ENCODE measurements around the gene PPFIA1. TPM values are rescaled to one million over a fixed set of nuclear protein-coding genes. Genes with fewer than 3 reads are reported as not detected.

PPFIA1 gene
- total and polyA plus RNA-seq, 8 donors = 14.9 to 28.7 (median 21.1) TPM

- DNase-seq = no peak
- H3K27me3 ChIP-seq = no peaks in the 10 kb centered on the region
- 90 to 91% methylated on average over 13 of the region's 13 CpGs for WGBS, 2 donors
- H3K36me3 ChIP-seq = peaks cover 0 to 88% (median 23%) of the 10 kb centered on the region in 3 donors
- H3K9me3 ChIP-seq = no peaks in the 10 kb centered on the region
- intact Hi-C loops (cut with DNase I) = no loop called here
- ATAC-seq = peak in 1 of 4 donors; percentile 18
- no peak overlapping the region for H3K4me3 ChIP-seq
- no peak overlapping the region for H3K27ac ChIP-seq
- no peaks in the 10 kb centered on the region for H3K4me1 ChIP-seq
- no peak for TF ChIP-seq CTCF (IDR thresholded peaks at IDR 0.05)
- no peak for FAIRE-seq
Measured at GRCh38 chr11:70333261-70333660, 62.8 kb downstream of the PPFIA1 start.

DNA sequence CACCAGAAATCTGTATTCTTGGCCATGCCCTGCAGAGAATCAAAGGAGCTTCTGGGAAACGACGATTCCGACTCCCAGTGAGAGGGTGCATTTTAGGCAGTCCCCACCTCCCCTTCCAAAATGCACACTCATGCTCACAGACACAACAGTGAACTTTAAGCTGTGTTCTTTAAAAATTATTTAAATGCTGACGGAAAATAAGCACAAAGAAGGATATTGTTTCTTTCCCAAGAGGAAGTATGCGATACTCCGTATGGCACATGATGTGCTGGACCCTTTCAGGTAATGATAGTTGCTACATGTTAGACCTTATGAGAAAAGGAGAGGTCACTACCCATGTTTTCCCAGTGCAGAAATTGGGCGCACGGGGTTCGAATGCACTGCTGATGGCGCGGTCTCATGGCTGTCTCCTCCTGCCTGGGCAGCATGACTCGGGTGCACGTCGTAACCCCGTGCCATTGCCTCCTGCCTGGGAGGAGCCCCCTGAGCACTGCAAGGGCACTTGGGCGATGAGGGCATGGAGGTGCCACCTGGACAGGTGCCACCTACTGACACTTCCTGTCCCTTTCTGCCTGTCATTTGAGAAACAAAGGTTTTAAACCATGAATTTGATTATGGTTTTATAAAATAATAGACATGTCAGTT is 64.0 kb downstream of the PPFIA1 start:
- H3K27me3 ChIP-seq = no peaks in the 10 kb centered on the region
- FAIRE-seq = no peak
- no peak for ATAC-seq
- WGBS, 2 donors = 96 to 97% methylated on average over 16 of the region's 16 CpGs
- DNase-seq = no peak
- peaks cover 0 to 93% (median 25%) of the 10 kb centered on the region in 3 donors for H3K36me3 ChIP-seq
- H3K4me3 ChIP-seq = no peak overlapping the region
- intact Hi-C loops (cut with DNase I) = no loop called here
- TF ChIP-seq CTCF (IDR thresholded peaks at IDR 0.05) = no peak
- H3K27ac ChIP-seq = no peak overlapping the region
- no peaks in the 10 kb centered on the region for H3K9me3 ChIP-seq
- no peaks in the 10 kb centered on the region for H3K4me1 ChIP-seq

GRCh38 chr11:70335511-70335910 is 65.0 kb downstream of the PPFIA1 start:
- H3K4me3 ChIP-seq = no peak overlapping the region
- DNase-seq (no peak), FAIRE-seq (no peak), ATAC-seq (no peak)
- no peak overlapping the region for H3K27ac ChIP-seq
- intact Hi-C loops (cut with DNase I) = no loop called here
- 88 to 90% methylated on average over 7 of the region's 7 CpGs for WGBS, 2 donors
- H3K9me3 ChIP-seq = no peaks in the 10 kb centered on the region
- H3K27me3 ChIP-seq = no peaks in the 10 kb centered on the region
- no peak for TF ChIP-seq CTCF (IDR thresholded peaks at IDR 0.05)
- no peaks in the 10 kb centered on the region for H3K4me1 ChIP-seq
- peaks cover 0 to 93% (median 25%) of the 10 kb centered on the region in 3 donors for H3K36me3 ChIP-seq

DNA sequence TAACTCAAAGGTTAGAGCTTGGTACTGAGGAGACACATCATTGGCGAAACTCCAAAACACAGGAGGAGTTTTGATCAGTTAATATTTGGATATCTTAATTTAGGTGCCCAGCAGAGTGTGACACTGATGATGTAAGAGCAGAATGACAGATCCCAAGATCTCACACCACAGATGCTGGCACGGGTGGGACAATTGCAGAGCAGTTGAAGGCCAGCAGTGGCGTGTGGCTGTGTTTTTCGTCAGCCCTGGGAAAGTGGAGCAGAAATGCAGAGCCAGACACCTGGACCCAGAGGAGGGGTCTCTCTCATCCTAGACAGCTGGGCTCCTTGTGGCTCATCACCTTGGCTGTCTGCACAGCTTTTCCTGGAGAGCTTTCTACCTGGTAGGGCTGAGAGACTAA is 68.1 kb downstream of the PPFIA1 start:
- Histone ChIP-seq H3K27me3 (no peaks in the 10 kb centered on the region), H3K27ac (no peak overlapping the region), H3K4me1 (no peaks in the 10 kb centered on the region), H3K9me3 (no peaks in the 10 kb centered on the region), H3K36me3 (peaks cover 3 to 75% (median 27%) of the 10 kb centered on the region in 3 donors), H3K4me3 (no peak overlapping the region)
- 84 to 92% methylated on average over 4 of the region's 4 CpGs for WGBS, 2 donors
- intact Hi-C loops (cut with DNase I) = no loop called here
- no peak for FAIRE-seq
- no peak for ATAC-seq
- no peak for DNase-seq
- TF ChIP-seq CTCF (IDR thresholded peaks at IDR 0.05) = no peak

- Histone ChIP-seq H3K4me3 (no peak overlapping the region), H3K27ac (no peak overlapping the region), H3K4me1 (no peaks in the 10 kb centered on the region), H3K27me3 (no peaks in the 10 kb centered on the region), H3K9me3 (no peaks in the 10 kb centered on the region), H3K36me3 (peaks cover 3 to 75% (median 27%) of the 10 kb centered on the region in 3 donors)
- 93 to 97% methylated on average over 8 of the region's 8 CpGs for WGBS, 2 donors
- FAIRE-seq = no peak
- DNase-seq = no peak
- ATAC-seq = no peak
- TF ChIP-seq CTCF (IDR thresholded peaks at IDR 0.05) = no peak
- intact Hi-C loops (cut with DNase I) = no loop called here
Measured at GRCh38 chr11:70339066-70339465, 68.6 kb downstream of the PPFIA1 start.
